Type B pancreatic cell (in vitro differentiated cells): Measurements from ENCODE around the gene CDT1. TPM values are rescaled to one million over a fixed set of nuclear protein-coding genes. Genes with fewer than 3 reads are reported as not detected.

Experiments
- DNase-seq: peaks from one replicate; pipeline ENCODE4 v3.0.0; 2021; ENCODE audit warnings: mixed read lengths; ENCODE audit not compliant: unreplicated experiment; ENCODE audit errors: extremely low spot score
- H3K27ac Mint-ChIP-seq: 2 replicates; pipeline ENCODE4 v1.8.0; 2021; ENCODE audit warnings: mild to moderate bottlenecking, mixed read lengths
- H3K27me3 Mint-ChIP-seq: 2 replicates; pipeline ENCODE4 v1.8.0; 2021; ENCODE audit warnings: mixed read lengths
- H3K36me3 Mint-ChIP-seq: 2 replicates; pipeline ENCODE4 v1.8.0; 2021; ENCODE audit warnings: mixed read lengths
- H3K4me1 Mint-ChIP-seq: one replicate; pipeline ENCODE4 v1.8.0; 2021; ENCODE audit warnings: mixed read lengths; ENCODE audit not compliant: unreplicated experiment
- H3K4me3 Mint-ChIP-seq: 2 replicates; pipeline ENCODE4 v1.8.0; 2021; ENCODE audit warnings: mild to moderate bottlenecking, mixed read lengths
- H3K9me3 Mint-ChIP-seq: 2 replicates; pipeline ENCODE4 v1.8.0; 2021; ENCODE audit warnings: mixed read lengths
- CTCF ChIP-seq: fragments of 200-600 bp; sonication (generic); conservative IDR thresholded peaks from 2 replicates; pipeline ENCODE4 v1.5.0; 2021; ENCODE audit warnings: antibody characterized with exemption, mild to moderate bottlenecking
- long read RNA-seq: library from polyadenylated mRNA; unstranded; transcript quantifications from one replicate; pipeline ENCODE4 v2.0.0, GENCODE V29; 2020
- total RNA-seq: library from RNA; stranded (reverse); gene quantifications from 2 replicates; pipeline ENCODE4 v1.2.1, GENCODE V29; 2021; ENCODE audit warnings: low replicate concordance

Gene CDT1
- 17.7 and 36.8 TPM in 2 replicates for total RNA-seq
- long read RNA-seq, partial matches to known transcripts: 1 of 1 reads
- long read RNA-seq, other reads (novel, unspliced or antisense): 0 of 1 reads

GRCh38 chr16:88803264-88803987 is at the start of gene CDT1:
TSS of gene CDT1 (plus strand) at chr16:88803789. CDS start at chr16:88803832, 43 bp downstream.
- no peaks in the 10 kb centered on the region for H3K9me3 Mint-ChIP-seq
- H3K4me3 Mint-ChIP-seq: peak within 1 kb of the TSS; percentile 87
- peak within 1 kb of the TSS; percentile 85 for H3K27ac Mint-ChIP-seq
- no peaks in the 10 kb centered on the region for H3K27me3 Mint-ChIP-seq
- TF ChIP-seq CTCF: no peak
- no peaks in the 10 kb centered on the region for H3K36me3 Mint-ChIP-seq
- H3K4me1 Mint-ChIP-seq: no peaks in the 10 kb centered on the region
- DNase-seq: peak; percentile 94

- DNase-seq: no peak
- no peaks in the 10 kb centered on the region for H3K27me3 Mint-ChIP-seq
- no peak for TF ChIP-seq CTCF
- no peak overlapping the region for H3K4me3 Mint-ChIP-seq
- H3K4me1 Mint-ChIP-seq: peaks cover 11% of the 10 kb centered on the region
- no peak overlapping the region for H3K27ac Mint-ChIP-seq
- no peaks in the 10 kb centered on the region for H3K36me3 Mint-ChIP-seq
- H3K9me3 Mint-ChIP-seq: no peaks in the 10 kb centered on the region
Measured at GRCh38 chr16:88754109-88754911, 49.3 kb upstream of the CDT1 start.

GRCh38 chr16:88754912-88755744 is 48.5 kb upstream of the CDT1 start:
- DNase-seq: no peak
- H3K36me3 Mint-ChIP-seq: no peaks in the 10 kb centered on the region
- peaks cover 14% of the 10 kb centered on the region for H3K4me1 Mint-ChIP-seq
- peak overlapping the region; percentile 79 for H3K27ac Mint-ChIP-seq
- H3K9me3 Mint-ChIP-seq: no peaks in the 10 kb centered on the region
- H3K4me3 Mint-ChIP-seq: peak overlapping the region; percentile 34
- no peaks in the 10 kb centered on the region for H3K27me3 Mint-ChIP-seq
- TF ChIP-seq CTCF: peak; percentile 70

GRCh38 chr16:88755745-88756443 is 47.7 kb upstream of the CDT1 start:
- DNase-seq: no peak
- Mint-ChIP-seq H3K36me3 (no peaks in the 10 kb centered on the region), H3K4me3 (no peak overlapping the region), H3K4me1 (peaks cover 14% of the 10 kb centered on the region), H3K27me3 (no peaks in the 10 kb centered on the region), H3K27ac (no peak overlapping the region), H3K9me3 (no peaks in the 10 kb centered on the region)
- peak; percentile 4 for TF ChIP-seq CTCF
